Ramos (cell line): ENCODE measurements around the gene ADGRA1.
"Not testable (repeated sequence)": the region's sequence is repeated elsewhere in the genome, so short reads cannot be mapped to it uniquely, and the experiment has no call there.

Source experiments
- in situ Hi-C: fragments of 300-500 bp; cut with MboI; formaldehyde crosslinking; loops from one replicate; pipeline ENCODE4 v1.14.3; 2022; ENCODE audit warnings: low sequenced_read_pairs; ENCODE audit not compliant: unreplicated experiment

The ADGRA1 gene

GRCh38 chr10:133106516-133106915, 18.8 kb downstream of the ADGRA1 start:
- in situ Hi-C loops = no loop called here

DNA sequence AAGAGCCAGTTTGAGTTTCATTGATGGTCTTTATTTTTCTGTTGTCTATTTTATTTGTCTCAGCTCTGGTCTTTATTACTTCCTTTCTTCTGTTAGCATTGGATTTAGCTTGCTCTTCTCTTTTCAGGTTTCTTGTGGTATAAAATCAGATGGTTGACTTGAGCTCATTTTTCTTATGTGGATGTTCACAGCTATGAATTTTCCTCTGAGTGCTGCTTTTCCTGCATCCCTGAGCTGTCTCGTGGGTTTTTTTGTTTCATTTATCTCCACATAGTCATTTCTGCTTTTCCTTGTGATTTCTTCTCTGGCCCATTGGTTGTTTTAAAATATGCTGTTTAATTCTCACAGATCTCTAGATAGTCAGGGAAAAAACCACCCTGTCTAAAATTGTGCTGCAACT, 19.7 kb downstream of the ADGRA1 start:
- in situ Hi-C loops = no loop called here

DNA sequence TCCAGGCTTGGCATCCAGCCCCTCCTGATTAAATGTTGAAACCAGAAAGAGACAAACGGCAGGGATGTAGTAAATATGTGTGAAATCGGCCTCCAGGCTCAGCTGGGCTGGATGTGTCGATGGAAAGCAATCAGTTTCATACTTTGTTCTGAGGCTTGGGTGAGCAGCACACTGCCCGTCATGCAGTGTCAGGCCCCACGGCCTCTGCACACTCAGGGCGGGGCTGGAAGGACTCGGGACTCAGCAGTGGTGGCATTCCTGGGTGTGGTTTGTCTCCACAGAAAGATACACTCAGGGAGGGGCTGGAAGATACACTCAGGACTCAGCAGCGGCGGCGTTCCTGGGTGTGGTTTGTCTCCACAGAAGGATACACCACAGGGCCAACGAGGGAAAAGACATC, 22.0 kb downstream of the ADGRA1 start:
- in situ Hi-C loops = no loop called here

DNA sequence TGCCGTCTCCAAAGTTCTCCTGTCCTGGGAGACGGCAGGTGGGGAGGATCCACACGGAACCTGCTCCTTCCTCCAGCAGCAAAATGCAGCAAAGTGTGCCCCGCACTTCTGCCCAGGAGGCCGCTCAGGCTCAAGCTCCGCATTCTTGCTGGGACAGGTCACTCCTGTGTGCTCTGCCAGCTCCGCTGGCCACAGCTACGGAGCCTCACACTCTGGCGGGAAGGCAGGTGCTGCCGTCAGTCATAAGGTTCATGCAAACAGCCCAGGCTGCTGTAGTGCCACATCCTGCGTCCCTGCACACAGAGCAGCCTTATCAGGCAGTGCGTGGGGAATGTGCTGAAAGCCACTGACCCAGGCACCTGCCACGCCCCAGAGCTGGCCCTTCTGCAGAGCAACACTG, 22.4 kb downstream of the ADGRA1 start:
- in situ Hi-C loops = no loop called here

DNA sequence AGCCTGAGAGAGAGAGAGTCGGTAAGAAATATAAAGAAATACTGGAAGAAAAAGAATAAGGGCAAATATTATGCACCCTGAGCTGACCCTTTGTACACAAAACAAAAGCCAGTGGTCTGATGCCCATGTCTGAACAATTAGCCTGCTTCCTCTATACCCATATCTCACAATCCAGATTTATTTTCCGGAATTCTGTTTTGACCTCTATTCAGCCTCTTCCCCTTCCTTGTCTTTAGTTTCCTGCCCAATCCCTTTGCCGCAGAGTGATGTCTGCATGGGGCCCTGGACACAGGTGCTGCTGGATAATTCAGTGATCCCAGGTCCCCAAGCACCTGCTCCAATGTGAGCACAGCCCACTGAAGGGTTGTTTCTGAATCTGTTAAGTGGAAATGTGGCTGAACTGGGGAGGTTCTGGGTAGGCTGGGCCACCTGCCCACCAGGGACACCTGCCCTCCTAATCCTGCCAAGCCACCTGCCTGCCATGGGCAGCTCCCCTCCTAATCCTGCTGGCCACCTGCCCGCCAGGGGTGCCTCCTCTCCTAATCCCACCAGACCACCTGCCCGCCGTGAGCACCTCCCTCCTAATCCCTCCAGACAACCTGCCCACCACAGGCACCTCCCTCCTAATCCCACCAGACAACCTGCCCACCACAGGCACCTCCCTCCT, 23.0 kb downstream of the ADGRA1 start:
- in situ Hi-C loops = no loop called here

GRCh38 chr10:133111640-133112039, 23.9 kb downstream of the ADGRA1 start:
- in situ Hi-C loops = not testable (repeated sequence)

GRCh38 chr10:133113146-133113830, 25.6 kb downstream of the ADGRA1 start:
- in situ Hi-C loops = no loop called here

GRCh38 chr10:133113847-133114246, 26.1 kb downstream of the ADGRA1 start:
- in situ Hi-C loops = no loop called here

GRCh38 chr10:133114251-133114650, 26.5 kb downstream of the ADGRA1 start:
- in situ Hi-C loops = no loop called here

DNA sequence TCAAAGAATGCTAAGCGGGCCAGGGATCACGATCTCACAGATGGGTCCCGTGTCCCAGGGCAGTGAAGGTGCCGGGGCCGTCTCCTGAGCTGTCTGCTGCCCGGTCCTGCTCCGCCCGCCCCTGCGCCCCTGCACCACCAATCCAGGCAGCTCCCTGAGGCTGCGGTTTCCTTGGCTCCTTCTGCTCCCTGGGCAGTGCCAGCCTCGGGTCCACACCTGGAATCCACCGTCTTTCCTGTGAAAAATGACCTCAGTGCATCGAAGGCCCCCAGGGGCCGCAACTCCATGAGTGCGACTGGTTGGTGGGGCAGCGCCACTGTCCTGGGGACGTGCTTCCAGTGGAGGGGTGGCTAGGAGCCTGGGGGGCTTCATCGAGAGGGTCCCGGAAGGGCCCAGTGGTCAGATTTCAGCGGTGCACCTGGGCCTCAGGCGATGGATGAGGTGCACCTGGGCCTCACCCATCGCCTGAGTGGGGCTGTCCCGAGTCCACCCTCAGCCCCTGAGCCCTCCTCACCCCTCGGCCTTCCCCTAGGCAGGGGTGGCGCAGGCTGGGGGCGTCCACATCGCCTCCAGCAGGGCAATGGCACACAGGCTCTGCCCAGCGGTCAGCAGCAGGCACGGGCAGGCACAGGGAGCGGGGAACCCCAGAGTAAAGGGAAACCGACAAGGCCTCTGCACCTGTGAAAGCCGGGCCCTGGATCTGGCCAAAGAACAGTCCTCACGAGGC, 27.2 kb downstream of the ADGRA1 start:
- in situ Hi-C loops = no loop called here

DNA sequence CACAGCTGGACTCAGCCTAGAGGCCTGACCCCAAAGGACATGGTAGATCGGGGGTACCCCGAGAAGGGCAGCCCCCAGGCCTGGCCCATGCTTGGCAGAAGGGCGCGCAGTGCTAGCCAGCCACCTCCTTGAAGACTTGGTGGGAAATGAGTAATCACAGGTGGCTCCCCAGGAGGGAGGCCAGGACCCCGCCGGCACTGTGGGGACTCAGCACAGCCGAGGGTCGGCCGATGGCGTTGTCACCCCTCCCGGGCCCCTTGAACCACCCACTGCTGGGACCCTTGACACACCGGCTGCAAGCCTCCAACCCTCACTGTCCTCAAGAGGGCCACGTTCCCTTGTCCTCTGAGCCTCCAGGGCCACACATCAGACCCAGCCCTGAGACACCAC, 27.7 kb downstream of the ADGRA1 start:
- in situ Hi-C loops = no loop called here

DNA sequence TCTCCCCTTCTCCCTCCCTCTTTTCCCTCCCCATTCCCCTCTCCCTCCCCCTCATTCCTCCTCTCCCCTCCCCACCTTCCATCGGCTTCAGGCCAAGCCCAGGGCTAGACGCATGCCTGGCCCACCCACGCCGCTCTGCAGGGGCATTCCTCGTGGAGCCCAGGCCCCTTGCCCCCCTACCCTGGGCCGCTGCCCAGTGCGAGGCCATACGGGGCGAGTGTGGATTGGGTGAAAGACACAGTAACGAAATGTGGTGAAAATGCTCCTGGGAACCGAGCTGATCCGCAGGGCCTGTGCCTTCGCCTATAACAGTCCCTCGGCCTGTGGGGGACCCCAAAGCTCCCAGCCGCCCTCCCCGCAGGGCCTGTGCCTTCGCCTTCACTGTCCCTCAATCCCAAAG, 28.3 kb downstream of the ADGRA1 start:
- in situ Hi-C loops = no loop called here

DNA sequence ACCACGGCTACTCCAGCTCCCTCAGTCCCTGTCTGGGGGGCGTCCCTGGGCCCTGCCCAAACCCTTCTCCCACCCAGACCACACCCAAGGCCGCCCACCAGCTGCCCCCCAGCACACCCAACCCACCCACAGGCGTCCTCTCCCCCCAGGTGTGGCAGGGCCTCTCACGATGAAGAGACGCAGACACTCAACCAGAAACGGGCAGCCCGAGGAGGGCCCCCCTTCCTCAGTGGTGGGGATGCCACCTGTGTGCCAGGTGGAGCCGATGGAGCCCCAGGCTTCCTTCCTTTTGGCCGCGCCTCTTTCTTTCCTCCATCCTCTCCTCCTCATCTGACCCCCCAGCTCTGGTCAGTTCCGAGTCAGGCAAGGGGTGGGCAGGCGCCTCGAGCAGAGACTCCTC, 28.7 kb downstream of the ADGRA1 start:
- in situ Hi-C loops = no loop called here

DNA sequence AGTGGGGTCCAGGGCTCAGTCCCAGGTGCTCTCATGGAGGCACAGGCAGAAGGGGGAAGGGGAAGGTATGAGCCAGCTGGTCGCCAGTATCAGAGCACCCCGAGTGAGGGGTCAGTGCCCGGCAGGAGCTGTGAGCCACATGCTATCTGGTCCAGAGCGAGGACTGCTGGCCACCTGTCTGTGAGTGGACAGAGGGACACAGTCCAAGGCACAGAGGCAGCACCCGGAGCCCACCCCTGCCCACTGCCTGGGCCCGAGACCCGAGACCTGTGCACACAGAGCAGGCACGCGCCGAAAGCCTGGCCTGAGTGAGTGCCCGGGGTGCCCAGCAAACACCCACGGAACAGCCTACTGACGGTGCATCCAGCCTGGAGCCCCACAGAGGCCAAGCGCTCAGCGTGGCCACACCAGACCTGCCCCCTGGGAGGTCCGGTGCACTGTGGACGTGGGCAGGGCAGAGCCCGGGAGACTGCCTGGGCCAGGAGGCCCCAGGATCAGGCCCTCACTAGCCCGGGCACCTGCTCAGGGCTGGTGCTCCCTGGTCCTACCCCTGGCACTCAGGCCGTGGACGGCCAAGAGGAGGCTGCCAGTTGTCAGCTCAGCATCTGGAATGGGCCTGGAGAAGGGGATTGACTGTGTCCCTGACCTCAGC, 29.4 kb downstream of the ADGRA1 start:
- in situ Hi-C loops = no loop called here

GRCh38 chr10:133117688-133118071, 30.0 kb downstream of the ADGRA1 start:
- in situ Hi-C loops = no loop called here

DNA sequence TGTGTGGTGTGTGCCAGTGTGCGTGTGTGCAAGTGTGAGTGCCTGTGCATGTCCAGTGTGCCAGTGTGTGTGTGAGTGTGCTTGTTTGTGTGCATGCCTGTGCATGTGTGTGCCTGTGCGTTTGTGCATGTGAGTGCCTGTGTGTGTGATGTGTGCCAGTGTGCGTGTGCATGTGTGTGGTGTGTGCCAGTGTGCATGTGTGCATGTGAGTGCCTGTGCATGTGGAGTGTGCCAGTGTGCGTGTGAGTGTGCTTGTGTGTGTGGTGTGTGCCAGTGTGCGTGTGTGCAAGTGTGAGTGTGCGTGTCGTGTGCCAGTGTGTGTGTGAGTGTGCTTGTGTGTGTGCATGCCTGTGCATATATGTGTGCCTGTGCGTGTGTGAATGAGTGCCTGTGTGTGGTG, 33.8 kb downstream of the ADGRA1 start:
- in situ Hi-C loops = no loop called here

DNA sequence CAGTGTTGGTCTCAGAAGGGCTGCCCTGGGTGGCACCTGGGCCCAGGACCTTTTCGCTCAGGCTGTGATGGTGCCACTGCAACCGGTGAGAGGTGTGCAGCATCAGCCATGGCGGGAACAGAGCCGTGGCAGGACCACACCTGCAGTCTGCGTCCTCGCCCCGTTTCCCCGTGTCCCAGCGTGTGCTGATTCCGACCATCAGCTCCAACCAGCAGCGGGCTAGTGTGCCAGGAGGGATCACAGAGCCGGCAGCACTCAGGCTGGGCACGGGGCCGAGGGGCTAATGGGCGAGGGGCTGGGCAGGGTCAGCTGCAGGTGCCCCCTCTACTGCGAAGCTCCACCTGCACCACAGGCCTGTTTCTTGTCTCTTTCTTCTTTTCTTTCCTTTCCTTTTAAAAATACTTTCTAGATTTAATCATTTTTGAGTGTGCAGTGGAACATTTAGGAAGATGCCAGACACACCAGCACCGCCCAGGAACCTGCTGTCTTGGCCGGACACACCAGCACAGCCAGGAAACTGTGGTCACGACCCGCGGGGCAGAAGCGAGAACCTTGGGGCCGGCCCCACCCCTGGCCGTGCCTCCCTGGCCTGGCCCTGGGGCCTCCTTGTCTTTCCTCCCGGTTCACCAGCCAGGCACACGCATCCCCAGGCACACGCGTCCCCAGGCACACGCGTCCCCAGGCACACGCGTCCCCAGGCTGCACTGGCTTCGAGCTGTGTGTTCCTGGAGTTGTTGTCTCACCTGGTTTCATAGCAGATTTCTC, 34.6 kb downstream of the ADGRA1 start:
- in situ Hi-C loops = no loop called here

GRCh38 chr10:133123050-133123745, 35.5 kb downstream of the ADGRA1 start:
- in situ Hi-C loops = no loop called here

DNA sequence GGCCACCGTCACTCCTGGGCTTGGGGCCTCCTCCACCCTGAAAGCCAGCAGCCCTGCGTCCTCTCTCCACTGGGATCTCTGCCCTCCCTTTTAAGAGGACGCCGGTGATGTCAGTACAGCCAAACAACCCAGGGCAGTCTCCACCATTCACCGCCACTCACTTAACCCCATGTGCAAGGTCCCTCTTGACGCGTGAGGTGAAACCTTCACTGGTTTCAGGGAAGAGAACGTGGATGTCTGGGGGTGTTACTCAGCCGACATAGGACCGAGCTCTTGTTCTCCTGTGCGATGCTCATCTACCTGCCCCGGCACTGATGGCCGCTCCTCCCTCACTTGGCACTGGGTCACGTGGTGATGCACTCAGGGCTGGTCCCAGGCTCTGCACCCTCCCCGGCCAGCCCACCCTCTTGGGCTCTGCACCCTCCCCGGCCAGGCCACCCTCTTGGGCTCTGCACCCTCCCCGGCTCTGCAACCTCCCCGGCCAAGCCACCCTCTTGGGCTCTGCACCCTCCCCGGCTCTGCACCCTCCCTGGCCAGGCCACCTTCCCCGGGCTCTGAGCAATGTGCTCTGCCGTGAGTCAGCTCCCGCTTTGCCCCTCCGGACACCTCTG, 36.1 kb downstream of the ADGRA1 start:
- in situ Hi-C loops = no loop called here
